ENCODE results near the gene EPS15.
"Not testable (repeated sequence)": the region's sequence is repeated elsewhere in the genome, so short reads cannot be mapped to it uniquely, and the experiment has no call there.

EPS15 gene

GRCh38 chr1:51542158-51542953, 23.3 kb upstream of the EPS15 start:
- no peak for DNase-seq

DNA sequence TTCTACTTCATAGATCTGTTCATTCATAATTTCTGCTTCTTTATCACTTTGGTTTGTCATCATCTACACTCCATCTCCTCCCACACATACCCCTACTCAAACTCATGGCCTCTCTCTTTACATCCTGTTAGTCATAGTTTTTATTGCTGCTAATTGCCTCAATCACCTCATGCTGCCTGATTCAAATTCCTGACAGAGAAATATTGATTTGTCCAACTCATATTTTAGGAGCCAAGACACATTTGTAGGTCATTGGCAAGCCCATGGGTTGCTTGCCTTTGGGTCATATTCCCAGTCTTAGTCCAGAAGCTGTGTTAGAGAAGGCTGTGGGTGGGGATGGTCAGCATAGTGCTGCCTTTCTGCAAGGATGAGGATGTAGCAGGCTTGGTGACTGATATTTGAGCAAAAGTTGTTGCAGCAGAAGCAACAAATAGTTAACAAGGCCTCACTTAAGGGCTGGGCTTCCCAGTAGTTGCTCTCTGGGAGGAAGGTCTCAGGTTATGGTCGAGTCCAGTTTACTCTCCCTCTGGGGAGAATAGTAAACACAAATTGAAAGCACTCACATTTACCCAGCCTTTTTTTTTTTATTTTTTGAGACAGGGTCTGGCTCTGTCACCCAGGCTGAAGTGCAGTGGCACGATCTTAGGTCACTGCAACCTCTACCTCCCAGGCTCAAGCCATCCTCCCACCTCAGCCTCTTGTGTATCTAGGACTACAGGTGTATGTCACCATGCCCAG, 22.4 kb upstream of the EPS15 start:
- DNase-seq: no peak

DNA sequence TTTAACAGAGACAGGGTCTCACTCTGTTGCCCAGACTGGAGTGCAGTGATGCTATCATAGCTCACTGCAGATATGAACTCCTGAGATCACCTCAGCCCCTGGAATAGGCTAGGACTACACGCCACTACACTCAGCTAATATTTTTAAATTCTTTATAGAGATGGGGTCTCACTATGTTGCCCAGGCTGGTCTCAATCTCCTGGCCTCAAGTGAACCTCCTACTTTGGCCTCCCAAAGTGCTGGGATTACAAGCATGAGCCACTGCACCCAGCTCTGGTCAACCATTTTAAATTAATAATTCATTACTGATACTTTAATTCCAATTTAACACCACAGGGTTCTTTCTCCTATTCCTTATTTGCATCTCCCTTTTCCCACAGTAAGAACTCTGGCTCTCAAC, 18.5 kb upstream of the EPS15 start:
- DNase-seq: no peak

DNA sequence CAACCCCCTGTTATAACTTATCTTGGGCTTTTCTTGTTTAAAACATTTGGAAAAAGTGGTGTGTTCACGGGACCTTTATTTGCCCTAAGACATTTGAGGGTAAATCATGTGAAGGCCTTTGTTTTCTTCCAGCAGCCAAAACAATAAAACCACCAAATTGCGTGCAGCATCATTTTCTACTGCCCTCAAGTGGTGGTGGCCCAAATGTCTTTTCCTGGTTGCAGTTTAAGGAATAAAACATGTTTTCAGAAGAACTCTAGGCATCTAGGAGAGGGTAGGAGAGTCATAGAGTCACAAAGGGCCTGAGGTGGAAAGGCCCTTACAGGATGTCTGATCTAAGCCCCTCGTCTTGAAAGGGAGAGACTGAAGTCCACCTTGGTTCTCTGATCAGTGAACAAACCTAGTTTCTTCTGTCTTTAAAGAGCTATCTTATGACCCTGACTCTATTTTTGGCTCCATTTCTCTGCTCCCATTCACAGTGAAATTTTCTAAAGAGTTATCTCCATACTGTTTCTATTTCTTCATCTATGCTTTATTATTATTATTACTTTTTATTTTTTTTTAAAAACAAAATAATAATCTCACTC, 16.0 kb upstream of the EPS15 start:
- DNase-seq: peak; percentile 88

GRCh38 chr1:51534447-51534846, 15.4 kb upstream of the EPS15 start:
- no peak for DNase-seq

- no peak for DNase-seq
These were observed 13.8 kb upstream of the EPS15 start for GRCh38 chr1:51532853-51533252.

GRCh38 chr1:51530447-51530846, 11.4 kb upstream of the EPS15 start:
- not testable (repeated sequence) for DNase-seq

- DNase-seq: no peak
These were observed 8.1 kb upstream of the EPS15 start for GRCh38 chr1:51527144-51527543.

GRCh38 chr1:51526248-51526647, 7.2 kb upstream of the EPS15 start:
- DNase-seq: no peak

DNA sequence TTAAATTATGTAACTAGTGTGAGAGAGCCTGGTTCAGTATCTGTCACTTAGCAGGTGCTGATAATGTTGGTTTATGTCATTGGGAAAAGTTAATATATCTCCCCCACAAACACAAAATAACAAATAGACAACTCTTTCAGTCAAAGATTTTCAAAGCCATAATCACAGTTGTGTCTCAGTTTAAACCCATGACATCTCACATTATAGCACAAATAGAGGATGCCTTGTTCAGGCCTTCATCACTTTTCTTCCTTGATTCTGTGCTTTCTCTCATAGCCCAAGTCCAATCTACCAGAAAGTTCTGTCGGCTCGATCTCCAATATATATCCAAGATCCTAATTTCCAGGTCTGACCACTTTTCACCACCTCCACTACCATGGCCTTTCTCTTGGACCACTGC, 6.2 kb upstream of the EPS15 start:
- DNase-seq: no peak

DNA sequence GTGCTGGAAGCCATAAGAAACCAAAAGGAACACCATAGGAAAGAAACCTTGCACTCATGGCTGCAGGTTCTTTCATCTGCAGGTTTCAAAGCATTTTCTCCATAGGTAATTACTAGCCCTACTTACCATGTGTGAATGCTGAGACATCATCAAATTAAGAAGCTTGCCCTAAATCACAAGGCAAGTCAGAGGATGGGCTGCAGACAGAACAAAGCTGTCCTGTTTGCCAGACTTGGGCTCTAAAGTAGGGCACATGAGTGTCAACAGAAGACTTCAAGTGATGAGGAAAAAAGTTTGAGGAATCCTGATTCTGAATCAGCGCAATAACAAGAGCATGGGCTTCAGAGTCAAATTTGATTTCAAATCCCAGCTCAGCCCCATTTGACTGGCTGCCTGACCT, 5.8 kb upstream of the EPS15 start:
- no peak for DNase-seq

DNA sequence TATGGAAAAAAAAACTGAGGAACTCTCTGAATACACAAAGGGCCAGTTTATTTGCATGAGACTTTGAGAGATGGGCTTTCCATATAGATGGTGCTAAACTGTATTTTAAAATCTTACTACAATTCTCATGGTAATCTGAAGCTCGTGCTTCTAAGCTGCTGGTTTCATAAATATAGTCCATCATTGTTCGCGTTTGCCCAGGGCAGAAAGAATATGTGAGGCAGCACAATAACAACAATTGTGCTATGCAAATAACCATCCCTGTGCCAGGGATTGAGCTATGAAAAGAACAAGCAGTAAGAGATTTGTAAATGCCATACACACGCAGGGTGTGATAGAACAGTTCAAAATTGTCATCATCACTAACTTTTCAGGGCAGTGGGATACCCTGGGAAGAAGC, 4.9 kb upstream of the EPS15 start:
- no peak for DNase-seq

DNA sequence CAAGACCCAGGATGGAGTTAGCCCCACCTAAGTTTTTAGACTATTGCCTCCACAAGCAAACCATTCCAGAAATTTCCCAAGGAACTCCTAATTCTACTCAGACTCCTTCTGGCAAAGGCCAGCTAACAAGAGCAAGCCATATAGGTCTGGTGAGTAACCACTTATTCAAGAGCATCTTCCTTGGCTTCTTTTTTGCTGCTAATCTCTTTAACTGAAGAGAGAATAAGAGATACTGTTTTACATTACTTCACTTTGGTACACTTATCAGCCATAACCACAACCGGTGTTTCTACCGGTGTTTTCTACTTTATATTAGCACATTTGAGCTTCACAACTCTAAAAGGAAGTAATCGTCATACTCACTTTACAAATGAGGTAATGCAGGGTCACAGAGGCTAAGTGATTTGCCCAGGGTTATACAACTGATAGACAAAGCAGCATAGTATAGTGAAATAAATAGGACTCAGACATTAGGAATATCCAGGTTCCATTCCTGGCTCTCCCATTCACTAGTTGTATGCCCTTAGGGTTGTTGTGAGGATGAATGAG, 1.7 kb upstream of the EPS15 start:
- peak; percentile 88 for DNase-seq

DNA sequence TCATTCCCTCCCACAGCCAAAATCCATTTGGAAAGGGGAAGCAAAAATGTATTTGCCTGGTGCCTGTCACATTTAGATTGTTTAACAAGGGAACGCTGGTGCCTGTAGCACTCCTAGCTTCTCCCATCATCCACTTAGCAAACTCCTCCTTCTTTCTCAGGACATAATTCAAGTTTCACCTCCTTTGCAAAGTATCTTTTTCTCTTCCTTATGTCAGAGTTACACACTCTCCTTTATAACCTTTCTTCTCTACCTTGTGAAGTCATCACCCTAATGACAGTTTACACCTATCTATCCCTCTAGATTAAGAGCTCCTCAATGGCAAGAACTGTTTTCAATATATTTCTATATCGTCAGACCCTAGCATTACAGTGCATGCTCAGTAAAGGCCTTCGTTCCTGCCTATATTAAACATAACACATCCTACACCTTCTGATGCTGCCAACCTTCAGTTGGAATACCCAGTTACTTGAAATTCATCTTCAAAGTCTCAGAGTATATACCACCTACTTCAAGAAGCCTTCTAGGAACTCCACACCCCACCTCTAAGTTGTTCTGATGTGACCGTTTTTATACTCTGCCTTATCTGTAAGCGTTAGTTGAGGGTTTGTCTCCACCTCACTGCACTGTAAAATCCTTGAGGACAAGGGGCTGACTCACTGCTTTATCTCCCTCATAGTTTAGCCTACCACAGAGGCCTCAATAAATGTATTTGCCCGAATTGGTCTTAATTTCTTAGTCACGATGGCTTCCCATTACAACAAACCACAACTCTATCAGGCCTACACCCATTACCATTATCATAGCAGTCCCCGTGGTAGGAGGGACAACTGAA, 1.0 kb upstream of the EPS15 start:
- DNase-seq: peak; percentile 99

DNA sequence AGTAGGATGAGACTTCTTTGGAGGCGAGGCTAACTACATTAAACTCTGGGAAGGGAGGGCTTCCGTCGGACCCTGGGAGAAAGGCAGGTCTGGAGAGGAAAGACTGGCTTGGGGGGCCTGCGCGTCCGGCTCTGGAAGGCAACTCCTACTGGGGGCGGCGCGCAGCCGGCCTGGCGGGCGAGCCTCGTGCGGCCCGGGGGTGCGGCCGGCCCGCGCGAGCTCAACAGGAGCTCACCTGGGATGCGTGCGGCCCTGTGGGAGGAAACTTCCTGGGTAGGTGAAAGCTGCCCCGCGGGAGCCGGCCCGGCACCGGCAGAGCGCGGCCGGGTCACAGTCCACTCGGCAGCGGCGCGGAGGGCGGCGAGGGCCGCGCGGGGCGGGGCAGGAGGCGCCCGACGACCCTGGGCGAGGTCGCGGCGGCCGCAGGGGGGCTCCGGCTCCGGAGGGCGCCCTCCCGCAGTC, 449 bp downstream of the EPS15 start:
- DNase-seq: peak; percentile 45

DNA sequence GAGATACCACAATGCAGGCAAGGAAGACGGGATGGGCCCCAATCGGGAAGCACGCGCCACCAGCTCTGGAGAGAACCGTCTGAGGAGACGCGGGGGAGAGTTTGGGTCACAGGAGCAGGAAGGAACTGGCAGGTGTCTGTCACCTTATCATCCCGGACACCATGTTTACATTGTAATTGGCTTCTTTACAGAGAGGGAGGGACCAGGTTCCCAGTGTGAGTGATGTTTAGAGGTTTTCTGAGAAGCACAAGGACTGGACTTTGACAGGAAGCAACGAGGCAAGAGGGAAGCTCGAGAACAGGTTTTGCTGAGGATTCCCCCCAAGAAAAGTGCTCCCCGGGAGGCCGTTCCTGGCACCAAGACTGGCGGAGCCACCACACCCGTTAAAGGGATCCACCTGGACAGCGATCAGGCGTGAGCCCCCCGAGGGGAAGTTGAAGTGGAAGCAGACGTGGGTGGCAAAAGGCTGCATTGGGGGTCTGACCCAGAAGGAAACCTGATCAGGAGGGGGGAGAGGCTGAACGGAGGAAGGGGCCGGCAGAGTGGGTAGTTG, 957 bp downstream of the EPS15 start:
- peak; percentile 92 for DNase-seq

DNA sequence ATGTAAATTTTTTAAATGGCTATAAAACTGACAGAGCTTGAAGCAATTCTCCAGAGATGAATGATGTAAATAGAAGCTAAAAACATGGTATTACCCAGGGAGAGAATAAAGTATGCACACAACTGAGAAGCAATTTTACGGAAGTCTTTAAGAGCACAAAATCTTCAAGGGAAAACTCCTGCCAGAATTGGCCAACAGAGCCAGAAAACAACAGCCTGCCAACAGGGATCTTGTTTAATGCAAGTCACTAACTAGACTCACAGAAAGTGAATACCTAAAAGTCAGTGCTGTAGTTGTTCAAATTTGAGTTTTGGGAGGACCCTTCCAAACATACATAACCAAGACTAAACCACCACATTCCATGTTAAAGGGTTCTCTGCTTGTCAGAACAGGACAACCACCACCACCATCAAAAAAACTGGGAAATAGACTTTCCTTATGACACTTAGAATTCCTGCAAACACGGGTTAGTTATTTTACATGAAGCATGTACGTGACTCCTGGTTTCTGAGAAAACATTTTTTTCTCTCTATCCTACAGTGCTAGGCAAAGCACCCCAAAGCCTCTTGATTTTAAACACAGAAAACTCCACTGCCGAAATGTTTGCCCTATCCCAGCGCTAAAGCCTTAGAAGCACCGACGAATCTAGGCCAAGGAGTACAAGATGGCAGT, 1.6 kb downstream of the EPS15 start:
- peak; percentile 51 for DNase-seq

DNA sequence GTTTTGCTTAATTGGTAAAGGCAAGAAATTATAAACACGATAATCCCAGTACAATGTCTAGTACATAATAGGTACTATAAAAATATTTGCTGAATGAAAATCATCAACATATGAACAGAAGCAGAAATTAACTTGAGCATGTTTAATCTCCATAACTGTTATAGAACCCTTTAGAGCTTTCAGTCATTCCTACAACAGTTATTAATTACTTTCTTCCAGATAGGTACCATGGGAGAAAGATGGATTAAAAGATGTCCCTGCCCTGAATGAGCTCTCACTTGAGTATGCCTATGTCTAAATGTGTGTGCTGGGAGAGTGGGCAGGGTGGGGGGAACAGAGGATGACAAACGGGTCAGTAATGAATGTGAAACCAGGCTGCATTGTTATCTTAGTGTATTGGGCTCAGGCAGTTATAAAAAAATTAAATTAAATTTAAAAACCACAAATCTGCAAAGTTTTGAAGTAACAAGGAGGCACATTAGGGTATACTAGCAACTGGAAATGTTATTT, 2.4 kb downstream of the EPS15 start:
- DNase-seq: peak; percentile 39

- no peak for DNase-seq
These were observed 3.0 kb downstream of the EPS15 start for GRCh38 chr1:51515982-51516648.

- DNase-seq: no peak
These were observed 3.6 kb downstream of the EPS15 start for GRCh38 chr1:51515312-51515960.
